Measurements from ENCODE around the gene PADI1.

Gene PADI1

DNA sequence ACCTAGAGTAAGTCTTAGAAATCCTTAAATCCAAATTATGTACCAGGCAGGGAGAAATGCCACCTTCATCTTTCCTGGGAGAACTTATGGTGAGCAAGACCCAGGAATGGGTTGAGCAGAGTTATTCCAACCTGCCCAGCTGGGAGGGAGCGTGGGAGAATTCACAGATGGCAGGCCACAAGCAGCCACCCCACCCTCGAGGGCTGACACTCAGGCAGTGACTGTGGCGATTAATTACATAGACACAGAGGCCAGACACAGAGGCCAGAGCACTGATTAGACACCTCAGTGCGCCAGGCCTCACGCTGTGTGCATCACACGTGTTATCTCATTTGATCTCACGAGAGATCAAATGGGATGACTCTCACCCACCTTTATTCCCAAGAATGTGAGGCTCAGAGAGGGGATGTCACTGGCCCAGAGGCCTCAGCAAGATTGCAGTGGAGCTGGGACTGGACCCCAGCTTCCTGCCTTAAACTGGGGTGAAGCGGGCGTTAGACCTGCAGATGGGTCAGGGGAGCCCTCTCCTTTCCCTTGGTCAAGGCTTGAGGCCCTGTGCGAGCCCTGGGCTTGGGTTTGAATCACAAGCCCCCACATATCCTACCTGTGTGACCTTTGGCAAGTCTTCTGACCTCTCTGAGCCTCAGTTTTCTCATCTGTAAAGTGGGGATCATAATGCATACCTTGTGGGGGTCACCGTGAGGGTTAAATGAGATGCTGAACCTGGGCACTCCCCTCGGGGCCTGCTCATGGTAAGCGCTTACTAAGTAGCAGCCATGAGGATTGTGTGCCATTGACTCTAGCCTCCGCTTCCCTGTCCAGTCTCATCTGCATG is 74.3 kb downstream of the PADI1 start:
- no peaks in the 10 kb centered on the region for H3K27me3 ChIP-seq (ENCODE audit: control insufficient read depth, insufficient read depth, low read length)
- no peaks in the 10 kb centered on the region for H3K4me1 ChIP-seq (ENCODE audit: control insufficient read depth, insufficient read depth, low read length)
- H3K4me3 ChIP-seq (ENCODE audit: low read depth, low read length) = no peak overlapping the region
- H3K36me3 ChIP-seq (ENCODE audit: control insufficient read depth, insufficient read depth, low read length) = no peaks in the 10 kb centered on the region
- no peaks in the 10 kb centered on the region for H3K9me3 ChIP-seq (ENCODE audit: control insufficient read depth, insufficient read depth, low read length)
- no peak overlapping the region for H3K27ac ChIP-seq (ENCODE audit: low read depth, low read length)
- no peak overlapping the region for H3K9ac ChIP-seq (ENCODE audit: low read depth, low read length)

DNA sequence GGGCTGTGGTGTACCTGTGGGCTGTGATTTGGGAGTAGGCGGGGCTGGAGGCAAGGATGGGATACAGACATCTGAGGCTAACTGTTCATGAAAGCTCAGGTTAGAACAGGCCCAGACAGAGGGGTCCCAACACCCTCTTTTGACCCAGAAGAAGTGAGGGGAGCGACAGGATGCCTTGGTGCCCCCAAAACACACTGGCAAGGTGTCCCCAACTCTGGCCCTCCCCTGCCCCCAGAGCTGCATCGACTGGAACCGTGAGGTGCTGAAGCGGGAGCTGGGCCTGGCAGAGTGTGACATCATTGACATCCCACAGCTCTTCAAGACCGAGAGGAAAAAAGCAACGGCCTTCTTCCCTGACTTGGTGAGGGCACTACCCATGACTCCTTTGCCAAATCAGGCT is 75.5 kb downstream of the PADI1 start:
- H3K9ac ChIP-seq (ENCODE audit: low read depth, low read length) = no peak overlapping the region
- no peaks in the 10 kb centered on the region for H3K9me3 ChIP-seq (ENCODE audit: control insufficient read depth, insufficient read depth, low read length)
- no peak overlapping the region for H3K27ac ChIP-seq (ENCODE audit: low read depth, low read length)
- no peaks in the 10 kb centered on the region for H3K27me3 ChIP-seq (ENCODE audit: control insufficient read depth, insufficient read depth, low read length)
- H3K4me3 ChIP-seq (ENCODE audit: low read depth, low read length) = no peak overlapping the region
- no peaks in the 10 kb centered on the region for H3K4me1 ChIP-seq (ENCODE audit: control insufficient read depth, insufficient read depth, low read length)
- H3K36me3 ChIP-seq (ENCODE audit: control insufficient read depth, insufficient read depth, low read length) = no peaks in the 10 kb centered on the region

DNA sequence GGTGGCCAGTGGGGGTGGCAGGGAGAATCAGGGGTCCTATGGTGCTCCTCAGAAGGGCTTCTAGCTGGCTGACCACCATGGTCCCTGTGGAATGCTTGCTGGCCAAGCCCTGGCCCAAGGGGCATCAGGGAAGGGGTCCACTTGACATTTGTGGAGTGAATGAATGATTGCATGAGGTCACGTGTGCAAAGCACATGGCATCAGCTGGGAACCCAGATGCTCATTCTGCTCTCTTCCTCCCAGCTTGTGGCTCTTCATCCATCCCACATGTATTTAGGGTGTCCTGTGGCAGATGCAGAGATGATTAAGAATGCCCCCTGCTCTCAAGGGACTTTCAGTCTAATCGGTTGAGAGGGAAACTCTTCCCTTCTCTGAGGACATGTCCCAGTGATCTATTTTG is 76.0 kb downstream of the PADI1 start:
- Histone ChIP-seq H3K4me1 (ENCODE audit: control insufficient read depth, insufficient read depth, low read length) (no peaks in the 10 kb centered on the region), H3K9ac (ENCODE audit: low read depth, low read length) (no peak overlapping the region), H3K4me3 (ENCODE audit: low read depth, low read length) (no peak overlapping the region), H3K27me3 (ENCODE audit: control insufficient read depth, insufficient read depth, low read length) (no peaks in the 10 kb centered on the region), H3K36me3 (ENCODE audit: control insufficient read depth, insufficient read depth, low read length) (no peaks in the 10 kb centered on the region), H3K9me3 (ENCODE audit: control insufficient read depth, insufficient read depth, low read length) (no peaks in the 10 kb centered on the region), H3K27ac (ENCODE audit: low read depth, low read length) (no peak overlapping the region)

DNA sequence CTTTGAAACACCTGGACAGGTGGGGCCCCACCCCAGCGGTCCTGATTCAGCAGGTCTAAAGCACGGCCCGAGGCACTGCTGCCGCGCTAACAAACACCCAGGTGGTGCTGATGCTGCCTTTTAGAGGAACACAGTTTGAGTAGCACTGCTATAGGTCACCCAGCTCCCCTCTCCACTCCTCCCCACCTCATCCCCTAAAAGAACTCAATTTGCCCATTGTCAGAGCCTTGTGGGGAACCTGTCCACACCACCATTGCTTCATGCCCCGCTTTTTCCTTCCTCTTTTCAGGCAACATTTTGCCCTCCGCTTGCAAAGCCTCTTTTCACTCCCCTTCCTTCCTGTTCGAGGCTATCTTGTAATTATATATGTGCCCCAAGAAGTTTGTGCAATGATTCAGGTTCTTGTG is 76.8 kb downstream of the PADI1 start:
- H3K36me3 ChIP-seq (ENCODE audit: control insufficient read depth, insufficient read depth, low read length) = no peaks in the 10 kb centered on the region
- H3K4me1 ChIP-seq (ENCODE audit: control insufficient read depth, insufficient read depth, low read length) = no peaks in the 10 kb centered on the region
- no peaks in the 10 kb centered on the region for H3K9me3 ChIP-seq (ENCODE audit: control insufficient read depth, insufficient read depth, low read length)
- no peak overlapping the region for H3K27ac ChIP-seq (ENCODE audit: low read depth, low read length)
- no peak overlapping the region for H3K9ac ChIP-seq (ENCODE audit: low read depth, low read length)
- no peaks in the 10 kb centered on the region for H3K27me3 ChIP-seq (ENCODE audit: control insufficient read depth, insufficient read depth, low read length)
- H3K4me3 ChIP-seq (ENCODE audit: low read depth, low read length) = no peak overlapping the region

DNA sequence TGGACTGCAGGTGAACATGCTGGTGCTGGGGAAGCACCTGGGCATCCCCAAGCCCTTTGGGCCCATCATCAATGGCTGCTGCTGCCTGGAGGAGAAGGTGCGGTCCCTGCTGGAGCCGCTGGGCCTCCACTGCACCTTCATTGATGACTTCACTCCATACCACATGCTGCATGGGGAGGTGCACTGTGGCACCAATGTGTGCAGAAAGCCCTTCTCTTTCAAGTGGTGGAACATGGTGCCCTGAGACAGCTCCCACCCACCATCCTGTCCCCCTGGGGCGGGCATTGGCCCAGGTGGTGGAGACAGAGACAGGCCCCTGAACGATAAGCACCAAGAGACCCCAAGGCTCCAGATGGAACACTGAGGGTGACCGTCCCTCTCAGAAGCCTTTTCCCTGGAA is 77.9 kb downstream of the PADI1 start:
- Histone ChIP-seq H3K9me3 (ENCODE audit: control insufficient read depth, insufficient read depth, low read length) (no peaks in the 10 kb centered on the region), H3K4me1 (ENCODE audit: control insufficient read depth, insufficient read depth, low read length) (no peaks in the 10 kb centered on the region), H3K9ac (ENCODE audit: low read depth, low read length) (no peak overlapping the region), H3K27me3 (ENCODE audit: control insufficient read depth, insufficient read depth, low read length) (no peaks in the 10 kb centered on the region), H3K27ac (ENCODE audit: low read depth, low read length) (no peak overlapping the region), H3K4me3 (ENCODE audit: low read depth, low read length) (no peak overlapping the region), H3K36me3 (ENCODE audit: control insufficient read depth, insufficient read depth, low read length) (no peaks in the 10 kb centered on the region)

DNA sequence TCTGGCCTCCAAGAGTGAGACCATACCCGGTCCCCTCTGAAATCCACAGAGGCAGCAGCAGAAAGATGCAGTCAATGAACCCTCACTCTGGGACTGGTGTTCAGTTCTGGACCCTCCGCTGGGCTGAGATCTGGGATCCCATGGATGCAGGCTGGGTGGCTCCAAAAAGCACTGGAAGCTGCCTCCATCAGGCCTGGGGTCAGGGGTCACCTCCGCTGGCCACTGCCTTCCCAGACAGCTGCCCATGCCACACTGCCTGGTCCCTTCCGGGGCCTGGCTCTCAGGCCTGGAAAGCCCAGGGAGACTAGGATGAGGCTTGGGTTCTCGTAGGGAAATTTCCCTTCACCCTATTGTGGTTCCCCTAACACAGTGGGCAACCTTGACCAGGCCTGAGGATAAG is 81.7 kb downstream of the PADI1 start:
- Histone ChIP-seq H3K9ac (ENCODE audit: low read depth, low read length) (no peak overlapping the region), H3K27me3 (ENCODE audit: control insufficient read depth, insufficient read depth, low read length) (no peaks in the 10 kb centered on the region), H3K9me3 (ENCODE audit: control insufficient read depth, insufficient read depth, low read length) (no peaks in the 10 kb centered on the region), H3K4me1 (ENCODE audit: control insufficient read depth, insufficient read depth, low read length) (no peaks in the 10 kb centered on the region), H3K27ac (ENCODE audit: low read depth, low read length) (no peak overlapping the region), H3K36me3 (ENCODE audit: control insufficient read depth, insufficient read depth, low read length) (no peaks in the 10 kb centered on the region), H3K4me3 (ENCODE audit: low read depth, low read length) (no peak overlapping the region)

DNA sequence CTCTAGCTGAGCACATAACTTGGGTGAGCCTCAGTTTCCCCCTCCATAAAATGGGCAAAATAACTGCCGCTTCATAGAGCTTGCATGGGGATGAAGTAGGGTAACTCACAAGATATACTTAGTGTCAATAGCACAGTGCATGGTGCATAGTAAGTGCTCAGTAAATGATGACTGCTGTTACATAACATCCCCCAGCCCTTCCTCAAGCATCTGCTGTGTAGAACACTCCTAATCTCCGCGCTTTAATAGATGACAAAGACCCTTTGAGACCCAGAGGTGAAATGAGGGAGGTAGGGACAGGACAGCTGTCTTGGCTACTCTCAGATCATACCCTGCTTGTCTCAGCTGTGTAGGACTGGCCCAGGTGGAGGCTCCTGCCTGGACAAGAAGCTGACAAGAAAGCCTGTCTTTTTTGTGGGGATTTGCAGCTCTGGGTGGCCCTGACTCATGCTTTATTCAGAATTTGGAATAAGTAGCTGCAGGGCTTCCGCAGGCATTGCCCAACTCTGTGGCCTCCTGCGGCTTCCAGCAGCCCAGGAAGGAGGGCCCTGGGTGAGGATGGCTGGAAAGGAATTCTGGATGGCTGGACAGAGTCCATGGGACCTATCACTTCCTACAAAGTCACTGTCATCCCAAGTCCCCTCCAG is 82.3 kb downstream of the PADI1 start:
- Histone ChIP-seq H3K9ac (ENCODE audit: low read depth, low read length) (no peak overlapping the region), H3K27me3 (ENCODE audit: control insufficient read depth, insufficient read depth, low read length) (no peaks in the 10 kb centered on the region), H3K9me3 (ENCODE audit: control insufficient read depth, insufficient read depth, low read length) (no peaks in the 10 kb centered on the region), H3K27ac (ENCODE audit: low read depth, low read length) (no peak overlapping the region), H3K4me1 (ENCODE audit: control insufficient read depth, insufficient read depth, low read length) (no peaks in the 10 kb centered on the region), H3K4me3 (ENCODE audit: low read depth, low read length) (no peak overlapping the region), H3K36me3 (ENCODE audit: control insufficient read depth, insufficient read depth, low read length) (no peaks in the 10 kb centered on the region)

DNA sequence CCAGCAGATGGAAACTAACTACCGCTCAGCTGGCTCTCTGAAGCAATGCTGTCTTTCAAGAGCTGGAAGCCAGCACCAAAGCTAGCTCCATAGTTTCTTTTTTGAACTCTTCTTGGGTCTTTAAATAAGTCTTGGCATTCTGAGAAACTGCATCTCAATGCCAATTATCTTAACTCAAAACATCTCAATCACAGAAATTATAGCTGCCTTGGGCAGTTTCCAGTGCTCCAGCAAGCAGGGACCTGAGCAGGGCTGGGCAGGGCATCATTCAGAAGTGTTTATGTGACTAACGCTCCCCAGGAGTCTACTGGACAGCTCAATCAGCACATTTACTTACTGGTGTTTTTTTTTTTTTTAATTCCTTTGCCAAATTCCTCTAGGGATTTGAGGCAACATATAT is 84.8 kb downstream of the PADI1 start:
- H3K27ac ChIP-seq (ENCODE audit: low read depth, low read length) = no peak overlapping the region
- H3K4me1 ChIP-seq (ENCODE audit: control insufficient read depth, insufficient read depth, low read length) = no peaks in the 10 kb centered on the region
- no peaks in the 10 kb centered on the region for H3K9me3 ChIP-seq (ENCODE audit: control insufficient read depth, insufficient read depth, low read length)
- no peaks in the 10 kb centered on the region for H3K36me3 ChIP-seq (ENCODE audit: control insufficient read depth, insufficient read depth, low read length)
- no peak overlapping the region for H3K9ac ChIP-seq (ENCODE audit: low read depth, low read length)
- H3K4me3 ChIP-seq (ENCODE audit: low read depth, low read length) = no peak overlapping the region
- no peaks in the 10 kb centered on the region for H3K27me3 ChIP-seq (ENCODE audit: control insufficient read depth, insufficient read depth, low read length)

DNA sequence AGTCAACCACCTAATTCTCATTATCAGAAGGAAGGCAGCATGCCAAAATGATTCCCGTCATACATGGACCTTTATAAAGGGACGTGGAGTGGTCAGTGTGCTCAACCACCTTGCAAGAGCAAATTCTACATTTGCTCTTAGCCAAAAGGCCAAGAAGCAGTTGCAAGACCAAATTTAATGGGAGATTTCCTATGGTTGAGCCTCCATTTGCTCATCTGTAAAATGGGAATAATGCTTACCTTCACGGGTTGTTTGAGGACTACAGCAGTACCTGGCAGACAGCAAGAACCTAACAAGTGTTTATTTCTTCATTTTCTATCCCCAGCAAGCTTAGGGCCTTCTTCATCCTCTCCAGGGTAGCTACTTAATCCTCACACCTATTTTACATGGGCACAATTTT is 85.6 kb downstream of the PADI1 start:
- no peaks in the 10 kb centered on the region for H3K9me3 ChIP-seq (ENCODE audit: control insufficient read depth, insufficient read depth, low read length)
- no peak overlapping the region for H3K4me3 ChIP-seq (ENCODE audit: low read depth, low read length)
- H3K27ac ChIP-seq (ENCODE audit: low read depth, low read length) = no peak overlapping the region
- no peak overlapping the region for H3K9ac ChIP-seq (ENCODE audit: low read depth, low read length)
- no peaks in the 10 kb centered on the region for H3K27me3 ChIP-seq (ENCODE audit: control insufficient read depth, insufficient read depth, low read length)
- no peaks in the 10 kb centered on the region for H3K4me1 ChIP-seq (ENCODE audit: control insufficient read depth, insufficient read depth, low read length)
- H3K36me3 ChIP-seq (ENCODE audit: control insufficient read depth, insufficient read depth, low read length) = no peaks in the 10 kb centered on the region

DNA sequence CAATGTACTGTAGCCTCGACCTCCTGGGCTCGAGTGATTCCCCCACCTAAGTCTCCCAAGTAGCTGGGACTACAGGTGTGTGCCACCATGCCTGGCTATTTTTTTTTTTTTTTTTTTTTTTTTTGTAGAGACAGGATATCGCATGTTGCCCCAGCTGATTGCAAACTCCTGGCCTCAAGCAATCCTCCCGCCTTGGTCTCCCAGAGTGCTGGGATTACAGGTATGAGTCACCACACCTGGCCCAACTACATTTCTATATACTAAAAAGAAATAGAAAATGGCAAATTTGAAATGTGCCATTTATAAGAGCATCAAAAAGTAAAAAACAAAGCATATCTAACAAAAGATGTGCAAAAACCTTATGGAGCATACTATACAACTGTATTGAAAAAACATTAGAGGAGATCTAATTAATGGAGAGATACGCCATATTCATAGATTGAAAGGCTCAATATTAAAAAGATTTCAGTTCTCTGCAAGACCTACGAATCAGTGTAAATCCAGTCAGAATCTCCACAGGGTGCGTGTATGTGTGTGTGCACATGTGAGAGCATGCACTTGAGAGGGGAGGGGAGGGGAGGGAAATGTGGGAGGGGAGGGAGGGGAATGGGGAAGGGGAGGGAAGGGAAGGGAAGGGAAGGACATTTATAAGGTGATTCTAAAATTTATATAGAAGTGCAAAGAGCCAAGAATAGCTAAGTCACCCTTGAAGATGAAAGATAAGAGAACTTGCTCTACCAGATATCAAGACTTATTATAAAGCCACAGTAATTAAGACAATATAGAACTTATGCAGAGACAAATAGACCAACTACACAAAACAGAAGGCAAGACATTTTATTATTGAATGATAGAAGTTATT is 87.6 kb downstream of the PADI1 start:
- Histone ChIP-seq H3K27me3 (ENCODE audit: control insufficient read depth, insufficient read depth, low read length) (no peaks in the 10 kb centered on the region), H3K9ac (ENCODE audit: low read depth, low read length) (no peak overlapping the region)

More for the DNA sequence above, 87.6 kb downstream of the PADI1 start:
- Histone ChIP-seq H3K27ac (ENCODE audit: low read depth, low read length) (no peak overlapping the region), H3K36me3 (ENCODE audit: control insufficient read depth, insufficient read depth, low read length) (no peaks in the 10 kb centered on the region), H3K4me3 (ENCODE audit: low read depth, low read length) (no peak overlapping the region), H3K9me3 (ENCODE audit: control insufficient read depth, insufficient read depth, low read length) (no peaks in the 10 kb centered on the region), H3K4me1 (ENCODE audit: control insufficient read depth, insufficient read depth, low read length) (no peaks in the 10 kb centered on the region)
